ENCODE data around the gene CETN1.
A peak's percentile ranks its signal among the peaks of the same experiment; 100 is the strongest.

CETN1 gene

DNA sequence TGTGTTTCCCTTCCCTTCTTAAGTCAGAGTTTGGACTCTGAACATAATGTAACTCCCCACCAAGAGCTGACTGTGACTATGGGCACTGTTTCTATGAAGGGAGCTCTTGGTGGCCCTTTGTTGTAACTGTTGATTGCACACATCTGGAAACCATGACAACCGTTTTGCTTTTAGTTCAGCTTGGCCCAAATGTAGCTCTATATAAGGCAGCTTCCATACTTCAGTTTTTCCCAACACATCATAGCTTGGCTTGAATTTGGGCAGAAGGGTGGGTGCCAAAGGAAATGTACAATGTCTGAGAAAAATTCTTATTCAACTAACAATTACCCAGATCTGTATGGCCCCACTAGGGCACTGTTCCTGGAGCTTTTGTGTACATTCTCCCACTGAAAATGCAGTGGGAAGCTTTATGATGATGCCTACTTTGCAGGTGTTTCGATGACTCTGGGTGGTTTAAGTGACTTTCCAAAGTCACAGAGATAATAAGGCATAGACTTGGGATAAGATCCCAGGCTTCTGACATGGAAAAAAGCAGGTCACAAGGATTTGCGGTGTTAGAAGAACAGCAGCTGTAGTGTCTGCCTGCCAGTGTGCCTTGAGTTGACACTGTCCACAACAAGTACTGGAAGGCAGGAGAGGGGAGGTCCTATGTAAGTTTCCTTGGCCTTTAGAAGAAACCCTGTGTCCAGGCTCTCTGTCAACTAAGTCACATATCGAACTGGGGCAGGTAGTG, 2.4 kb upstream of the CETN1 start:
- DNase-seq: no peak

DNA sequence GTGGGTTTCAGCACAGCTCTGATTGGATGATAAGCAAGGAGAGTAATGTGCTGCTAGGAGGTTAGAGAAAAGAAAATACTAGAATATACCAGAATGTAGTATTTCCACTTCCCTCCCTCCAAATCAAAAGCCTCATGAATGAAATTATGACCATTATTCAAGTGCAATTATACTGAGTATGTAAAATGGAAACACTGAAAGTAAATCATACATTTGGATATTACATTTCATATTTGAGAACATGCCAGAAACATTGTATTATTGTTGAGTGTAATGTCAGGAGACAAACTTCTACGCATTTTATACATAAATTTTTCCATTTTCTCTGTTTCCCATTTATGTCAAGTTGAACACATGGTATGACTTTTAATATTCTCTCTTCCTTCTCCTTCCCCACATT, 942 bp upstream of the CETN1 start:
- no peak for DNase-seq

GRCh38 chr18:581096-581495, 916 bp downstream of the CETN1 start:
- DNase-seq: no peak

- no peak for DNase-seq
Observed at GRCh38 chr18:582465-582864, 2.3 kb downstream of the CETN1 start.

- no peak for DNase-seq
Observed at GRCh38 chr18:595068-595467, 14.9 kb downstream of the CETN1 start.

DNA sequence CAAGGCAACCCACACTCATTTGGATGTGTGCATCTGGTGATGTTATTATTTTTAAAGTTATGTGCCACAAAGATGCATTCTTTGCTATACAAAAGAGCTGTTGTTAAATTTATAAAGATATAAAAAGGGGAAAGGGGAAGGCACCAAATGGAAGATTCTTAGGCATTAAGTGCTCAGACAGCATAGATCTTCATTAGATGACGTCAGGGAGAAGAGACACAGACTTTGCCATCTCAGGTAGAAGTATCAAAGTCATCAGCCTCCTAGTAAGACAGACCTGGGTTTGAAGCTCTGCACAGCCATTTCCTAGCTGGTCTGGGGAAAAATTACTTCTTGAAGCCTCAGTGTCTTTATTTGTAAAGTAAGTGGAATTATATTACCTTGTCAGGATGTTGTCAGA, 15.4 kb downstream of the CETN1 start:
- DNase-seq: no peak

GRCh38 chr18:596288-596881, 16.2 kb downstream of the CETN1 start:
- peak in 1 of 5 donors; percentile 37 for DNase-seq

DNA sequence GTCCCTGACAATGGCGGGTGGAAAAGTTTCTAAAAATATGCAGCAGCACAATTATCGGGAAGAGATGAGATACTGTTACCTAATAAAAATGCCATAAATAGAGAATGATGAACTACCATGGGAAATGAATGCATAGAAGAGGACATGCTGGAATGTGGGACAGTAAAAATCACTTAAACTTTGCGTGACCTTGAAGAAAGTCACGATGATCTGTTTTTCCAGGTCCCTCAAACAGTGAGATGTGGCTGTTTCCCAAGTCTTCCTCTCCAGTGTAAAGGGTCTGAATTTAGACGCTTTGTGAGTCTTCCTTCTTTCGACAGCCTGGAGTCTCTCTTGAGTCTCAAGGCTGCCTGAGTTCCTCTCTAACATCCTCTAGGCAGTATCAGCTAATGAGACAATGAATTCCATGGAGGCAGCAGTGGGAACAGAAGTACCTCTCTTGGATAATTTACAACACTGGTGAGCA, 18.0 kb downstream of the CETN1 start:
- DNase-seq: no peak

DNA sequence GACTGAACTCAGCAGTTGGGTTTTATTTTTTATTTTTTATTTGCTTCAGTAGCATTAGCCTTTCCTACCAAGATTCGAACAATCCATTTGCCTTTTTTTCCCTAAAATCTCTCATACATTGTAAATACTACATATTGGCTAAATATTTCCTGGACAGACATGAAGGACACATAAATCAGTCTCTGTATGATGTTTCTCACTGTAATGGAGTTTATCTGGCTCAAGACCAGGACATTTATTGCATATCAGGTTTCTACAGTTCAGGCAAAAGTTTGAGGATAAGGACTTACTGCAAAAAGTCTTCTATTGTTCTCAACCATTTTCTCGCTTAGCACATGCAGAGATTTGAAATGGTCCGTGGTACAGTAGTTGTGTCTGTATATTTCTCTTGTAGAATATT, 19.9 kb downstream of the CETN1 start:
- DNase-seq: no peak

GRCh38 chr18:604771-605170, 24.6 kb downstream of the CETN1 start:
- no peak for DNase-seq

DNA sequence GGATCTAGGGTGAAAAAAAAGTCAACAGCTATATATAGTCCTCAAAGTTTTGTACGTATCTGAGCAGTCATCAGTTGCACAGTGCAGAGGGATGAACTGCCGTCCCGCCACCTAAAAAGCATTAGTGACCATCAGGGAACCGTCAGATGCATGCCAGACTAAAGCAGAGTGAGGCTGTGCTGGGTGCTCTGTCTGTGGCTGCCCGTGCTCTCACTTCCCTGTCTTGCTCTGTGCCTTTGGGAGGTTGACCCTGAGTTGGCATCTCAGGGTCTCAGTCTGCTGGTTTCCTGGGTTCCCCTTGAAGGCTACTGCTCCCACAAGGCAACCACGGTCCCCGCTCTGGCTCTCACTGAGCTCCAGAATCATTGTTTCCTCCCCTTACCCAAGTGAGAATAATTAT, 27.8 kb downstream of the CETN1 start:
- DNase-seq: no peak

DNA sequence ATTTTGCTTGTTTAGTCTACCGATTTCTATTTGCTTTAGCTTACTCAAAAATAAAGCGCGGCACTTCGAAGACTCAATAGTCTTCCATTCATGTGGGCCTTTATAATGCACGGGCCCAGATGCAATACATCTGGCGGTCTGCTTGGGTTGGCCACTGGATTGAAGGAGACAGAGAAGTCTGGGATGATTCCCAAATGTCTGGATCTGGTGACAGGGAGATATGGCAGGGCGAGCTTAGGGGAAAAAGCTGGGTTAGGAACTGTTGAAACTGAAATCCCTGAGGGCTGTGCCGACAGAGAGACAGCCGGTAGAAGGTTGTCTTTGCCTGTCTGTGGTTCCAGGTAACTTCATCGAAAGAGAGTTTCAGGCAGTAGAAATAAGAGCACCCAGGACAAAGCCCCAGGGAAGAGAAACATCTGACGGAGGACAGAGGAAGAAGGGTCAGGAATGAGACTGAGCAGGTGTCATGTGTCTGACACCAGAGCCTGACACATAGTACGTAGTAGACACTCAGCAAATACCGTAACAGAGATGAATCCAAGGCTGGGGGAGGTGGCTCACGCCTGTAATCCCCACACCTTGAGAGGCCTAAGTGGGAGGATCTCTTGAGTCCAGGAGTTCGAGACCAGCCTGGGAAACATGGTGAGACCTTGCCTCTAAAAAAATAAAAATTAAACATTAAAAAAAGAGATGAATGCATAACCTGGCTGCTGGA, 30.2 kb downstream of the CETN1 start:
- DNase-seq: no peak

GRCh38 chr18:612156-612555, 32.0 kb downstream of the CETN1 start:
- no peak for DNase-seq

GRCh38 chr18:614193-614592, 34.0 kb downstream of the CETN1 start:
- DNase-seq: no peak

DNA sequence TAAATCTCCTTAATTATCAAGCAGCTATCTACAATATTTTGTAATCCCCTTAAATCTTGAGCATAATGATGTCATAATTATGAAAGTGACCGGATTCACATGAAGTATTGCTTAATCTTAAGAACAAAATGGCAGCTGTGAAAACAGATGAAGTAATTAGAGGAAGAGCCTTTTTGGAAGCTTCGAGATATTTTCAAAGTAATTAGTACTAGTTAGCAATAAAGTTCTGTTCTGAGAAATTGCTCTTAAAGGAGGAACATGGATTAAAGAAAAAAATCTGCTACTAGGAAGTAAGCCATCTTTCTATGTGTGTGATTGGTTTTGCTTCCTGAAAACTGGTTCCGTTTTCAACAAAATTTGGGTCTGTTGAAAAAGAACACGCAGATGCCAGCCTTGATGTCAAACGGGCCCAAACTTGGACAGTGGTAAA, 34.9 kb downstream of the CETN1 start:
- no peak for DNase-seq

GRCh38 chr18:615773-616172, 35.6 kb downstream of the CETN1 start:
- no peak for DNase-seq

- DNase-seq: peak in 1 of 5 donors; percentile 17
Observed at GRCh38 chr18:616380-616995, 36.3 kb downstream of the CETN1 start.

GRCh38 chr18:617970-618504, 37.9 kb downstream of the CETN1 start:
- DNase-seq: no peak

- DNase-seq: no peak
Observed at GRCh38 chr18:618618-619017, 38.4 kb downstream of the CETN1 start.

- no peak for DNase-seq
Observed at GRCh38 chr18:621291-622043, 41.3 kb downstream of the CETN1 start.

DNA sequence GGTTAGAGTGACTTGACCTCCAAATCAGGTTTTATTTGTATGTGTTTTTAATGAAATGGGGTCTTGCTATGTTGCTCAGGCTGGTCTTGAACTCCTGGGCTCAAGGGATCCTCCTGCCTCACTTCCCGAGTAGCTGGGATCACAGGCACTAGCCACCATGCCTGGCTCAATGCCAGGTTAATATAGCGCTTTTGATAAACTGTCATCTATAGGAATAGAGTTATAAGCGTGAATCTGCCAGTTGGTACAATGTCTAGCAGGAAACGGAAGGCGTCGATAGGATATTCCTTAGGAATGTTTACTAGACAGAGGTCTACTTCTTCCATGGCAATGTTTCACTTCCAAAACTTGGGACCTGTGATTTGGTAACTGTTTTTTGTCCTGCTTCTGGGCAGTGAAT, 42.1 kb downstream of the CETN1 start:
- no peak for DNase-seq
